OCI-LY7 (cell line): ENCODE data around the gene KAZALD1.

Experiments
- EZH2phosphoT487 ChIP-seq: fragments of 200-600 bp; sonication (generic); IDR thresholded peaks from 2 replicates; pipeline ENCODE4 v1.6.1; 2018; ENCODE audit warnings: low read depth, borderline replicate concordance, mild to moderate bottlenecking, mixed run types, antibody characterized with exemption, low read length, moderate library complexity, mixed read lengths
- TF ChIP-seq, protein P1 (sequence below): fragments of 200-600 bp; sonication (generic); conservative IDR thresholded peaks from 2 replicates; pipeline ENCODE4 v1.5.1; 2014; ENCODE audit warnings: mild to moderate bottlenecking, antibody characterized with exemption, low read length, moderate library complexity, mixed read lengths

DNA sequence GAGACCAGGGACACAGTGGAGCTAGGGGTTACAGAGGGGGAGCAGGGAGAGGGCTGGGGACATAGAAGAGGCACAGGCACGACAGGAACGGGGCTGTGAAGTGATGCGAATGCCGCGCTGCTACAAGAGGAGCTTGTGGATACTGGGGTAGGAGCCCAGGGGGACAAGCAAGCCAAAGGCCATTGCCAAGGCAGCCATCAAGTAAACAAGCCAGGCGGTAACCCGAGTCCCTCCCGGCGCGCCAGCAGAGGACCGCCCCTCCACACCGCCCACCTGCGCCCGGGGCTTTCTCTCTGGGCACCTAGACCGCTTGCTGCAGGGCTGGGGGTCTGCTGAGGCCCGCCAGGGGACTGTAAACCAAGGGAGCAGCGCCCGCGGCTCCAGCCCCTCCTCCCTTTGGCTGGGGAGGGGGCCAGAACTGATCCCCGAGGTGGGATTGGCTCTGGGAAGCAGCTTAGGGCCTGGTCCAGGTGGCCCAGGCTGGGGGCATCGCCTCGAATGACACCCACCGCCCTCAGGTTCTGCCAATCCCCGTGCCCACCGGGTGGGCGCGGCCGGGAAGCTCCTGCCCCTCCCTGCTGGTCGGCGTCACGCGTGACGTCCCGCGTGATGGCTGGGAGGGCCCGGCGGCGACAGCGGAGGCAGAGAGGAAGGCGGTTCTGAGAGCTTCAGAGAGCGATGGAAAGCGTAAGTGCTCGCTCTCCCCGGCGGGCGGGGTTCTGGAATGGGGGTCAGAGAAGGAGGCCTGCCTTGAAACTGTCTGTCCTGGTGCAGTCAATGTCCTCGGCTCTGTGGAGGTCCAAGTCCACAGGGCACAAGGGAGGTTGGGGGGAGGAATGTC, 29.8 kb upstream of the KAZALD1 start:
- TF ChIP-seq, protein P1, sequence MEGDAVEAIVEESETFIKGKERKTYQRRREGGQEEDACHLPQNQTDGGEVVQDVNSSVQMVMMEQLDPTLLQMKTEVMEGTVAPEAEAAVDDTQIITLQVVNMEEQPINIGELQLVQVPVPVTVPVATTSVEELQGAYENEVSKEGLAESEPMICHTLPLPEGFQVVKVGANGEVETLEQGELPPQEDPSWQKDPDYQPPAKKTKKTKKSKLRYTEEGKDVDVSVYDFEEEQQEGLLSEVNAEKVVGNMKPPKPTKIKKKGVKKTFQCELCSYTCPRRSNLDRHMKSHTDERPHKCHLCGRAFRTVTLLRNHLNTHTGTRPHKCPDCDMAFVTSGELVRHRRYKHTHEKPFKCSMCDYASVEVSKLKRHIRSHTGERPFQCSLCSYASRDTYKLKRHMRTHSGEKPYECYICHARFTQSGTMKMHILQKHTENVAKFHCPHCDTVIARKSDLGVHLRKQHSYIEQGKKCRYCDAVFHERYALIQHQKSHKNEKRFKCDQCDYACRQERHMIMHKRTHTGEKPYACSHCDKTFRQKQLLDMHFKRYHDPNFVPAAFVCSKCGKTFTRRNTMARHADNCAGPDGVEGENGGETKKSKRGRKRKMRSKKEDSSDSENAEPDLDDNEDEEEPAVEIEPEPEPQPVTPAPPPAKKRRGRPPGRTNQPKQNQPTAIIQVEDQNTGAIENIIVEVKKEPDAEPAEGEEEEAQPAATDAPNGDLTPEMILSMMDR, result no peak
- TF ChIP-seq EZH2phosphoT487, result no peak
